Kidney epithelial cell (primary cell): ENCODE results near the gene CCDC107. TPM values are rescaled to one million over a fixed set of nuclear protein-coding genes. Genes with fewer than 3 reads are reported as not detected.

ENCODE experiments used
- DNase-seq: peaks from one replicate; pipeline ENCODE4 v3.0.0-alpha.2; 2010; ENCODE audit warnings: low read depth
- H3K27me3 ChIP-seq: 2 replicates; pipeline ENCODE4 v1.6.0; 2011; ENCODE audit warnings: low read length; ENCODE audit not compliant: control insufficient read depth, insufficient read depth
- H3K36me3 ChIP-seq: 2 replicates; pipeline ENCODE4 v1.5.1; 2011; ENCODE audit warnings: low read length; ENCODE audit not compliant: control insufficient read depth, insufficient read depth
- H3K4me3 ChIP-seq: 2 replicates; pipeline ENCODE4 v1.5.1; 2011; ENCODE audit warnings: low read depth, mild to moderate bottlenecking, control low read depth, low read length
- CTCF ChIP-seq: IDR thresholded peaks from 2 replicates; pipeline ENCODE4 v1.5.1; 2011; ENCODE audit warnings: mild to moderate bottlenecking, moderate library complexity, low read length, control low read depth, inconsistent platforms; ENCODE audit not compliant: insufficient read depth, poor library complexity, severe bottlenecking
- total RNA-seq: library from RNA; depleted of rRNA; stranded (reverse); fragments of >200 nt; gene quantifications from 2 replicates; pipeline ENCODE4 v1.2.3, GENCODE V29; 2015

CCDC107 gene
- total RNA-seq, 1 donor from 2014 or later: 14.0 TPM

GRCh38 chr9:35661756-35662350 lies 3.8 kb downstream of the CCDC107 start:
- no peak for TF ChIP-seq CTCF
- no peak for DNase-seq

GRCh38 chr9:35662437-35662836 lies 4.3 kb downstream of the CCDC107 start:
- no peak for DNase-seq
- H3K4me3 ChIP-seq: no peak overlapping the region
- H3K27me3 ChIP-seq: no peaks in the 10 kb centered on the region
- H3K36me3 ChIP-seq: peaks cover 2% of the 10 kb centered on the region
- TF ChIP-seq CTCF: no peak

More at GRCh38 chr9:35661756-35662350, 3.8 kb downstream of the CCDC107 start:
- H3K27me3 ChIP-seq: no peaks in the 10 kb centered on the region
- no peak overlapping the region for H3K4me3 ChIP-seq
- H3K36me3 ChIP-seq: peaks cover 2% of the 10 kb centered on the region

- TF ChIP-seq CTCF: peak; percentile 36
- Histone ChIP-seq H3K36me3 (peaks cover 2% of the 10 kb centered on the region), H3K4me3 (peak within 1 kb of the TSS; percentile 63), H3K27me3 (no peaks in the 10 kb centered on the region)
- DNase-seq: no peak
Observed at GRCh38 chr9:35664531-35665470, 6.7 kb downstream of the CCDC107 start, which contains the start of gene ARHGEF39. Gene ARHGEF39 (minus strand): TSS chr9:35665195. CDS start chr9:35665169, 26 bp downstream.

- H3K36me3 ChIP-seq: peaks cover 2% of the 10 kb centered on the region
- no peaks in the 10 kb centered on the region for H3K27me3 ChIP-seq
- peak overlapping the region; percentile 63 for H3K4me3 ChIP-seq
- no peak for DNase-seq
- TF ChIP-seq CTCF: no peak
Observed at GRCh38 chr9:35665471-35665818, 7.4 kb downstream of the CCDC107 start.

- H3K27me3 ChIP-seq: no peaks in the 10 kb centered on the region
- H3K4me3 ChIP-seq: no peak overlapping the region
- TF ChIP-seq CTCF: no peak
- no peaks in the 10 kb centered on the region for H3K36me3 ChIP-seq
- no peak for DNase-seq
Observed at GRCh38 chr9:35666045-35666444, 8.0 kb downstream of the CCDC107 start.

GRCh38 chr9:35666549-35666948 lies 8.5 kb downstream of the CCDC107 start:
- TF ChIP-seq CTCF: no peak
- no peaks in the 10 kb centered on the region for H3K27me3 ChIP-seq
- no peak for DNase-seq
- H3K4me3 ChIP-seq: no peak overlapping the region
- H3K36me3 ChIP-seq: no peaks in the 10 kb centered on the region
